Tibial nerve (tissue), 4 donors: ENCODE results near the gene AFG3L2. TPM values are rescaled to one million over a fixed set of nuclear protein-coding genes. Genes with fewer than 3 reads are reported as not detected.

Source experiments
- DNase-seq, 2 donors: peaks; one replicate each; pipeline ENCODE4 v3.0.0-alpha.2; 2019; ENCODE audit warnings: low spot score in 2 of 2
- H3K27ac ChIP-seq, 4 donors: fragments of 200-600 bp; sonication (generic) in 3 of 4; one replicate each; pipeline ENCODE4 v1.5.1; 2017 to 2019; ENCODE audit warnings: mild to moderate bottlenecking in 1 of 4
- H3K27me3 ChIP-seq, 2 donors: fragments of 200-600 bp; sonication (generic) in 1 of 2; one replicate each; pipeline versions ENCODE4 v1.5.1 to v1.6.0; 2017 to 2019
- H3K36me3 ChIP-seq, 3 donors: fragments of 200-600 bp; sonication (generic); one replicate each; pipeline ENCODE4 v1.5.1; 2018 to 2019
- H3K4me1 ChIP-seq, 4 donors: fragments of 200-600 bp; sonication (generic) in 3 of 4; one replicate each; pipeline ENCODE4 v1.5.1; 2017 to 2019
- H3K4me3 ChIP-seq, 4 donors: fragments of 200-600 bp; sonication (generic) in 3 of 4; one replicate each; pipeline ENCODE4 v1.5.1; 2017 to 2019; ENCODE audit warnings: mild to moderate bottlenecking in 1 of 4, moderate library complexity in 1 of 4
- H3K9me3 ChIP-seq, 4 donors: fragments of 200-600 bp; sonication (generic) in 3 of 4; one replicate each; pipeline ENCODE4 v1.5.1; 2017 to 2019
- EP300 ChIP-seq, 2 donors: sonication (generic); formaldehyde crosslinking; IDR thresholded peaks; one replicate each; pipeline ENCODE4 v1.6.1; 2017; ENCODE audit warnings: antibody characterized with exemption in 2 of 2, mild to moderate bottlenecking in 1 of 2
- POLR2A ChIP-seq, 2 donors: fragments of 450-650 bp; IDR thresholded peaks; one replicate each; pipeline ENCODE4 v1.6.1; 2017; ENCODE audit warnings: antibody characterized with exemption in 2 of 2, mild to moderate bottlenecking in 2 of 2, moderate library complexity in 2 of 2
- WGBS, 2 donors: methylation state at CpG; one replicate each; pipeline ENCODE4 v1.1.5; 2018; 5-methylcytosine and 5-hydroxymethylcytosine counted together
- total RNA-seq, 4 donors: library from RNA; depleted of rRNA; stranded (reverse); fragments of >200 nt; gene quantifications; one replicate each; pipeline ENCODE4 v1.1.0, GENCODE V29; 2016
- TF ChIP-seq, protein P1 (sequence below), 5 experiments: fragments of 200-600 bp in 3 of 5; fragments of 450-650 bp in 2 of 5; sonication (generic) in 3 of 5; IDR thresholded peaks; one replicate each; pipeline ENCODE4 v1.5.1; 2016 to 2019; ENCODE audit warnings: antibody characterized with exemption in 5 of 5, mild to moderate bottlenecking in 3 of 5, moderate library complexity in 2 of 5

The AFG3L2 gene
- total RNA-seq, 4 donors from 2014 or later: 35.7 to 54.8 (median 42.5) TPM

DNA sequence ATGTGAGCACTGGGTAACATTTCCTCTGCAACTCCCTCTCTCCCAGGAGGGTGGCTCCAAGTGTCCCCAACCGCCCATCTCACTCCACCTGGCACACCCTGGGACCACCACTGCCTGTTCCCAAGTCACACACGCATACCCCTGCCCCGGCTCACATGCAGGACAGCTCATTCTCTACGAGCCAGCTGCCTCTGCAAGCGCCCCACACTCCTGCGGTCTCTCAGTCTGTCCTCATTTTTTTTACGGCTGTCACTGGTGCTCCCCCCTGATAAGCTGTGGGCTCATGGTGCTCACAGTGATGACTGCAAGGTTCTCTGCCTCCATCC, 30.8 kb downstream of the AFG3L2 start:
- peaks cover 9 to 99% (median 20%) of the 10 kb centered on the region in 3 donors for H3K36me3 ChIP-seq
- no peak for DNase-seq
- WGBS, 2 donors: 93 to 96% methylated on average over 7 of the region's 7 CpGs
- H3K4me1 ChIP-seq: no peaks in the 10 kb centered on the region
- no peaks in the 10 kb centered on the region for H3K27me3 ChIP-seq
- H3K4me3 ChIP-seq: no peak overlapping the region
- H3K27ac ChIP-seq: no peak overlapping the region
- TF ChIP-seq, protein P1, sequence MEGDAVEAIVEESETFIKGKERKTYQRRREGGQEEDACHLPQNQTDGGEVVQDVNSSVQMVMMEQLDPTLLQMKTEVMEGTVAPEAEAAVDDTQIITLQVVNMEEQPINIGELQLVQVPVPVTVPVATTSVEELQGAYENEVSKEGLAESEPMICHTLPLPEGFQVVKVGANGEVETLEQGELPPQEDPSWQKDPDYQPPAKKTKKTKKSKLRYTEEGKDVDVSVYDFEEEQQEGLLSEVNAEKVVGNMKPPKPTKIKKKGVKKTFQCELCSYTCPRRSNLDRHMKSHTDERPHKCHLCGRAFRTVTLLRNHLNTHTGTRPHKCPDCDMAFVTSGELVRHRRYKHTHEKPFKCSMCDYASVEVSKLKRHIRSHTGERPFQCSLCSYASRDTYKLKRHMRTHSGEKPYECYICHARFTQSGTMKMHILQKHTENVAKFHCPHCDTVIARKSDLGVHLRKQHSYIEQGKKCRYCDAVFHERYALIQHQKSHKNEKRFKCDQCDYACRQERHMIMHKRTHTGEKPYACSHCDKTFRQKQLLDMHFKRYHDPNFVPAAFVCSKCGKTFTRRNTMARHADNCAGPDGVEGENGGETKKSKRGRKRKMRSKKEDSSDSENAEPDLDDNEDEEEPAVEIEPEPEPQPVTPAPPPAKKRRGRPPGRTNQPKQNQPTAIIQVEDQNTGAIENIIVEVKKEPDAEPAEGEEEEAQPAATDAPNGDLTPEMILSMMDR (IDR thresholded peaks at IDR 0.05): no peak
- TF ChIP-seq POLR2A (IDR thresholded peaks at IDR 0.05): no peak
- TF ChIP-seq EP300 (IDR thresholded peaks at IDR 0.05): no peak
- H3K9me3 ChIP-seq: no peaks in the 10 kb centered on the region

DNA sequence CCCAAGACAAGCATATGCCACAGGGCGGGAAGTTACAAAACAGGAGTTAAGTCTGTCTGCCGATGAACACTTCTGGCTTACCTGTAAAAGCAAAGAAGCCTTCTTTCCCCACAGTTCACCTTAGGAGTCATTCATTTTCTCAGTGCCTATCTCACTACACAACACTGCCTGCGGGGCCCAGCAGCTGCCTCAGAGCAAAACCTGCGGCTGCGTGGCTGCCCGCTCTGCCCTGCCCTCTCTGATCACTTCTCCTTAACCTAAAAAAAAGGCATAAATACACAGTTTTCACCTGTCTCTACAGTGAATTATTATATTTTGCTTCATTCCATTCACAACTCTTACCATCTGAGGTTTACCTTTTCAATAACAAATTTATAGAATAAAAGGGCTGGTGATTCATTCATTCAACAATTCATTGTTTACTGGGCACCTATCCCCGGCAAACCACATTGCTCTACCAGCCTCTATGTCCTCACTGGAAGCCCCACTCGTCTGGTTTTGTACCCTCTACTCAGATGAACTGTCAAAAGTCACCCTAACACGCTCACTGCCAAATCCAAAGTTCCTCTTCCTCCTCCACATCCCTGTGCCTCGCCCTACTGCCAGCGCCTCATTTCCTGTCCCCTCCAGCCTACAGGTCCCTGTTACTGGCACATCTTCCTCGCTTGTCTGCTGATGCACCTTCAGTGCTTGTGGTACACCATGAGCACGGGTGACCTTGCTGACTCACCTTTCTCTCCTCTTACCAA, 31.4 kb downstream of the AFG3L2 start:
- 90 to 92% methylated on average over 13 of the region's 13 CpGs for WGBS, 2 donors
- no peak for DNase-seq
- Histone ChIP-seq H3K4me3 (no peak overlapping the region), H3K27me3 (no peaks in the 10 kb centered on the region), H3K27ac (no peak overlapping the region), H3K4me1 (no peaks in the 10 kb centered on the region), H3K9me3 (no peaks in the 10 kb centered on the region), H3K36me3 (peaks cover 7 to 99% (median 20%) of the 10 kb centered on the region in 3 donors)
- TF ChIP-seq EP300 (IDR thresholded peaks at IDR 0.05) (no peak), POLR2A (IDR thresholded peaks at IDR 0.05) (no peak)
- TF ChIP-seq, protein P1 (IDR thresholded peaks at IDR 0.05): no peak

DNA sequence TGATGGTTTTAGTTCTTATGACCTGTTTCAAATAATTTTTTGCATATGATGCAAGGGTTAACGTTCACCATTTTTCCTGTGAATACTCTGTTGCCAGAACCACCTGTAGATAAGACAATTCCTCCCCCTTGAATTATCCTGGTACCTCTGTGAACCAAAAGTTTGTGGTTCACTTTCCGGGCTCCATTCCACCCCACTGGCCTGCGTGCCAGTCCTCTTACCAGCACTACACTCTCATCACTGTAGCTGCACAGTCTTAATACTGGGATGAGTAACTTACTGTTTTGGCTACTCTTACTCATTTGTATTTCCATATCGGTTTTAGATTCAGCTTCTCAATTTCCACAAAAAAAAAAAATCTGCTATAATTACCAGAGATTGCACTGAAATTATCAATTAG, 34.4 kb downstream of the AFG3L2 start:
- Histone ChIP-seq H3K4me3 (no peak overlapping the region), H3K4me1 (no peaks in the 10 kb centered on the region), H3K27me3 (no peaks in the 10 kb centered on the region), H3K36me3 (peaks cover 0 to 100% (median 26%) of the 10 kb centered on the region in 3 donors), H3K27ac (no peak overlapping the region), H3K9me3 (no peaks in the 10 kb centered on the region)
- WGBS, 2 donors: 93 to 94% methylated on average over 4 of the region's 4 CpGs
- DNase-seq: no peak
- TF ChIP-seq, protein P1 (IDR thresholded peaks at IDR 0.05): no peak
- TF ChIP-seq EP300 (IDR thresholded peaks at IDR 0.05) (no peak), POLR2A (IDR thresholded peaks at IDR 0.05) (no peak)

DNA sequence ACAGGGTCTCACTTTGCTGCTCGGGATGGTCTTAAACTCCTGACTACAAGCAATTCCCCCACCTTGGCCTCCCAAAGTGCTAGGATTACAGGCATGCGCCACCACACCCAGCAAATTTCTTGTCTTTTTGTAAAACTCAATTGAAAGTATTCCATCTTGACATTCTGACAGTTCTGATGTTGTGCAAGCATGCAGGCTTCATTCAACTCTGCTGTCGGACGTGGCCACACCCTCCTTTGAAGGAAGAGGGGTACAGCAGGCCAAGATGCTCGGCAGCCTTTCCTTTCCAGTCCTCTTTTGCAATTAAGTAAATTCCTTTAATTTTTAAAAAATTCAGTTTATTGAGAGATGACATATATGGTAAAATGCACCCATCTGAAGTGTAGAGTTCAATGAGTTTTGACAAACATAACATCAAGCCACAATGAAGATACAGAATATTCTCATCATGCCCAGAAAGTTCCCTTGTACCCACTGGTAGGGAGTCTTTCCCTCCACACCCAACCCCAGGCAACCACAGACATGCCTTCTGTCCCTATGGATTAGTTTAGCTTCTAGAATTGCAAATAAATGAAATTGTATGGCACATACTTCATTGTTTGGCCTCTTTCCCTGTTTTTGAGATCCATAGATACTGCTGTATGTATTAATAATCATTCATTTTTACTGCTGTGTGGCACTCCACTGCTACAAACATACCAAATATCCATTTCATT, 35.9 kb downstream of the AFG3L2 start:
- WGBS, 2 donors: 84 to 90% methylated on average over 5 of the region's 5 CpGs
- TF ChIP-seq EP300 (IDR thresholded peaks at IDR 0.05) (no peak), POLR2A (IDR thresholded peaks at IDR 0.05) (no peak)
- TF ChIP-seq, protein P1 (IDR thresholded peaks at IDR 0.05): no peak
- Histone ChIP-seq H3K9me3 (no peaks in the 10 kb centered on the region), H3K36me3 (peaks cover 0 to 100% (median 24%) of the 10 kb centered on the region in 3 donors), H3K27ac (no peak overlapping the region), H3K4me1 (peaks cover 0 to 4% (median 0%) of the 10 kb centered on the region in 4 donors), H3K4me3 (no peak overlapping the region), H3K27me3 (no peaks in the 10 kb centered on the region)
- DNase-seq: no peak

DNA sequence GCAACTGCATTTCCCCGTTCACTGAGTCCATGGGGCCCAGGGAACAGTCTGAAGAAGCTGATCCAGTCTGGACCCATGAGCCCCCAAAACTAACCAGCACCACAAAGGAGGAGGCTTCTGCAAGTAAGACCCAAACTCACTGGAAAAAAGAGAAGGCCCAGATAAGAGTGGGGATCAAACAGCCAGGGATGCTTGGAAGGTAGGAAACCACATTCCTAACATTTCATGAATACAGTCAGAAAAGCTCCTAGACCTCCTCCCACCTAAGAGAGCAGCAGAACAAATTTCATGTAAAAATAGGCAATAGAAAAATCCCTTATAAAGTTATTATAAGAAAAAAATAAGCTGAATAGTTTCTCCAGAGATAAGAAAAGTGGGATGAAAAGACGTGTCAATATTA, 38.6 kb downstream of the AFG3L2 start:
- Histone ChIP-seq H3K27ac (no peak overlapping the region), H3K4me3 (no peak overlapping the region), H3K27me3 (no peaks in the 10 kb centered on the region), H3K4me1 (peaks cover 0 to 14% (median 0%) of the 10 kb centered on the region in 4 donors), H3K36me3 (peaks cover 1 to 98% (median 8%) of the 10 kb centered on the region in 3 donors), H3K9me3 (no peaks in the 10 kb centered on the region)
- TF ChIP-seq POLR2A (IDR thresholded peaks at IDR 0.05) (no peak), EP300 (IDR thresholded peaks at IDR 0.05) (no peak)
- TF ChIP-seq, protein P1 (IDR thresholded peaks at IDR 0.05): no peak
- WGBS, 2 donors: 91% methylated on average over 2 of the region's 2 CpGs
- DNase-seq: no peak
